LoVo (cell line): ENCODE results near the gene UBR1.
"Not testable (repeated sequence)": the region's sequence is repeated elsewhere in the genome, so short reads cannot be mapped to it uniquely, and the experiment has no call there.

Source experiments
- DNase-seq: peaks from one replicate; pipeline ENCODE4 v3.0.0-alpha.2; 2016; ENCODE audit warnings: low spot score

The UBR1 gene

GRCh38 chr15:43105778-43106485 is at the start of gene UBR1:
Gene UBR1, minus strand, starts transcription at chr15:43106038. Its CDS starts 16 bp downstream, at chr15:43106022.
- peak; percentile 95 for DNase-seq

DNA sequence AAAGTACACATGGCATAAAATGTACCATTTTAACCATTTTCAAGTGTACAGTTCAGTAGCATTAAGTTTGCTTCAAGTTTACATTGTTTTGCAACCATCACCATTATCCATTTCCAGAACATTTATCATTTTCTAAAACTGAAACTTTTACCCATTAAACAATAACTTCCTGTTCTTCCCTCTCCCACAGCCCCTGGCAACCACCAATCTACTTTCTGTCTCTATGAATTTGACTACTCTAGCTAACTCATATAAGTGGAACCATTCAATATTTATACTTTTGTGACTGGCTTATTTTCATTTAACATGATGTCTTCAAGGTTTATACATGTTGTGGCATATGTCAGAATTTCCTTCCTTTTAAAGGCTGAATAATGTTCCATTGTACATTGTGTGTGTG is 47.4 kb upstream of the UBR1 start:
- no peak for DNase-seq

GRCh38 chr15:43151688-43152087 is 45.9 kb upstream of the UBR1 start:
- DNase-seq: no peak

DNA sequence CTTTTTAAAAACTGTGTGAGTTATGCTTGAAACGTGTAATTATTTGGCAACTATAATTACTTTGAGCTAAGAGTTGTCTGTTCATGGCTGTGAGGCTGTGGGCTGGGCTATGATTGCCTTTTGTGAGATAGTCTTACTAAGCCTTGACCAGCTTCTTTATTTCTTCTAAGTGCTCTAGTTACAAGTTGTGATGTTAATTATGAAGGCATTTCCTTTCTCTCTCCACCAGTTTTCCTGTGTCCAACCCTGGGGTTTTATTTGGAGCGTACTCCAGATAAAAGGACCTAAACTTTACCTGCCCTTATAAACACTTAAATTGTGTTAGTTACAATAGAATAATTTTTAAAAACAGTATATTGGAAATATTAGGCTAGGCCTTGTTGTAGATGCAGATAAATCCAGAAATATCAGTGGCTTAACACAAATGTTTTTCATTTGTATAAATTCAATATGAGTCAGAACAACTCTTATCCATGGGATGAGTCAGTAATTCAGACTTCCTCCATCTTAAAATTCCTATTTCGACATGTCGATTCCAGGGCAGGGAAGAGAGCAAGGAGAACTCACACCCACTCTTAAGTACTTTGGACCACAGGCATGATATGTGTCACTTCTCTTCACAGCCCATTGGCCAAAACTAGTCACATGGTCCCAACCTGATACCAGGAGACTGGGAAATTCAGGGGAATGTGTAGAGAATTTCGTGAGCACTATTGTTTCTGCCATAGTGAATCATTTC is 44.5 kb upstream of the UBR1 start:
- no peak for DNase-seq

DNA sequence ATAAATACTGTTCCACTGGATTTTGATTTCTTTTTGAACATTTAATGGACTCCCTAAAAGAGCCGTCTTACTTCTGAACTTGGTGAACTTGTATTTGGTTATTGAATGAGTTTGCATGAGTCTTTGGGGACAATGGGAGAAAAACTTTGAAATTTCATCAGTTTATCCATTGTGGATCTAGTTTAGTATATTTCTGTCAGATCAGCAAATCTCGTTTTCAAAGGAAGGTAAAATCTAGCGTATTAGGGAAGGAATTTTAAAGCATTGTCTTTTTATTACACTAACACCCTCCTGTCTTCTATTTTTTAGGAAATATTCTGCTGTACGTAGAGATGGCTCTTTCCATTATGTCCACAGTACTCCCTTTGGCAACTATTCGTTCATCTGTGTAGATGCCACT is 40.3 kb upstream of the UBR1 start:
- no peak for DNase-seq

DNA sequence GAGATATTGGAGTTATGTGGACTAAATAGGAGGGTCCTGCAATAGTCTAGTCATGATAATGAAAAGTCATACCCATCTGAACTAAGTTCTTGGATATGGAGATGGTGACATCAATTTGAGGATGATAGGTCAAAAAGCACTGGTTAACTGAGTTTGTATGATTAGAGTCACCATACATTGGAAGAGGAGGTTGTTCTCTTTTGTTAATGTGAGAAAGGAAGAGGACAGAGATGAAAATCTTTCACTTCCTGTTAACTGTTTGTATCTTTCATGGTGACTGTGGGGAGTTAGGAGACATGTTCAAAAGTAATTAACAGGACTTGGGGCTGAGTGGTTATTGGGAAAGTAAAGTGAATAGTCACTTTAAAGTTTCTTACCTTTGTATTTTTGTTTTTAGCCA is 38.7 kb upstream of the UBR1 start:
- DNase-seq: no peak

- DNase-seq: no peak
Measured at GRCh38 chr15:43143203-43143941, 37.5 kb upstream of the UBR1 start.

DNA sequence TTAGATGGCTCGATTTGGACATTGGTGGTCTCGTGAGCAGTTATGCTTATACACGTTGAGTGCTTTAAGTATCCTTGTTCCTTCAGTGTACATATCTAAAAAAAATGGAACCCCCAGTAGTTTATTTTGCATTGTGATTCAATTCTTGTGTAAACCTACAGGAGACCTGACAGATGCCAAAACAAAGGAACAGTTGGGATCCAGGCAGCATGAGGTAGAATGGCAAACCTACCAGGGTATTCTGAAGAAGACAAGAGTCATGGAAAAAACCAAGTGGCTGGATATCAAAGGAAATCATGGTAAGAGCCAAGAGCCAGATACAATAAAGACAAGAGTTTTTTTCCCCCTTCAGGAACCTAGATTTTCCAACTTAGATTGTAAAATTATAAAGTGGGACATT is 29.5 kb upstream of the UBR1 start:
- no peak for DNase-seq

GRCh38 chr15:43134157-43134635 is 28.4 kb upstream of the UBR1 start:
- no peak for DNase-seq

DNA sequence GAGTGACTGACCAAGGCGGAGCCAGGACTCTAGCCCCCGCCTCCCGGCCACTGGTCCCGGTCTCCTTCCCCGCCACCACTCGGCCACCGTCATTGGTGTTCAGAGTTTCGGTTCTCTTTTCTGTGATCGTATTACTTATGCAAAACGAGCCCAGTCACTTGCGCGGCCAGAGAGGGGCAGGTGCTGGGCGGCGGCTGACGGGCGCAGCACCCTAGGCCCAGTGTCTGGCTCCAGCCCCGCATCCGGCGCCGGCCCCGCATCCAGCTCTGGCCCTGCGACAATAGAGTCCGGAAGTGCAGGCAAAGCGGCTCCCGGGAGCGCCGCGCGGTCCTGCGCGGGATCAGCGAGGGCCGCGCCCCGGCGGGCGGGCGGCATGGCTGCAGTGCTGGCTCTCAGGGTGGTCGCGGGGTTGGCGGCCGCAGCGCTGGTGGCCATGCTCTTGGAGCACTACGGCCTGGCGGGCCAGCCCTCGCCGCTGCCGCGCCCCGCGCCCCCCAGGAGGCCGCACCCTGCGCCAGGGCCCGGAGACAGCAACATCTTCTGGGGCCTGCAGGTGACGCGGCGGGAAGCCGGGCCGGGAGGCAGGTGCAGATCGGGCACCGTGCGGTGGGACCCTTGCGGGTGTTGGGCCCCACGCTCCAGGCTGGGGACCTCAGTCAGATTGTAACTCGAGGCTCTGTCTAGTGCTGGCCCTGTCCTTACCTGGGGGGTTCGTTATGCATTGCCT is 27.8 kb upstream of the UBR1 start, which contains the start of gene TMEM62:
TMEM62 (plus strand) TSS at position 157 of the 727 bp plus-strand sequence; CDS start at position 374, 217 bp downstream.
- DNase-seq: peak; percentile 81

- DNase-seq: no peak
Measured at GRCh38 chr15:43132830-43133429, 27.1 kb upstream of the UBR1 start.

- DNase-seq: no peak
Measured at GRCh38 chr15:43128980-43129335, 23.1 kb upstream of the UBR1 start.

GRCh38 chr15:43128174-43128979 is 22.5 kb upstream of the UBR1 start:
- DNase-seq: not testable (repeated sequence)

DNA sequence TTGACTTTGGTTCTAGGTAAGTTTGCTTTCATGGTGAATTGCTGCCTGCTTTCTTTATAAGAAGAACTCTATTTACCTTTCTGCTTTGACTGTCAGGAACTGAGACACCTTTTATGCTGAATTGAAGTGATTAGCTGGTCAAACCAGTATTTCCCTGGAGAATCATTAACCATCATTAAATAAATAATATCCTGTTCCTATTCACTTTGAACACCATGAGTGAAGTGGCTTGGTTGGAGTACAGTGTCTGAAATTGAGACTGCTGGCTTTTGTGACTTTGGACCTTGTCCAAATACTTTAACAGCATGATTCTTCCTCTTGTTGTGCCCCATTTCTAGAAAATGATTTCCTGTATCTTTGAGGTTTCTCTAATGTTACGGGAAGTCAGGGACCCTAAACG is 21.9 kb upstream of the UBR1 start:
- DNase-seq: peak; percentile 89

GRCh38 chr15:43126356-43126755 is 20.5 kb upstream of the UBR1 start:
- DNase-seq: no peak

DNA sequence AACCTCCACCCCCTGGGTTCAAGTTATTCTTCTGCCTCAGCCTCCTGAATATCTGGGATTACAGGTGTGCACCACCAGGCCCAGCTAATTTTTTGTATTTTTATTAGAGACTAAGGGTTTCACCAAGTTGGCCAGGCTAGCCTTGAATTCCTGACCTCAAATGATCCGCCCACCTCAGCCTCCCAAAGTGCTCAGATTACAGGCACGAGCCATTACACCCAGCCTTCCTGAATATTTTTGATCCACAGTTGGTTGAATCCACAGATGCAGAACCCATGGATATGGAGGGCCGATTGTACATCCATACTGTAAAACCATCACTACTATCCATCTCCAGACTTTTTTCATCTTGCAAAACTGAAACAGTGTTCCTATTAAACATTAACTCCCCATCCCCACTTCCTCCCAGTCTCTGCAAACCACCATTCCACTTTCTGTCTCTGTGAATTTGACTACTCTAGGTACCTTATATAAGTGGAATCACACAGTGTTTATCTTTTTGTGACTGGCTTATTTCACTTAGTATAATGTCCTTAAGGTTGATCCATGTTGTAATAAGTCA is 19.3 kb upstream of the UBR1 start:
- no peak for DNase-seq

- no peak for DNase-seq
Measured at GRCh38 chr15:43121863-43122262, 16.0 kb upstream of the UBR1 start.

- no peak for DNase-seq
Measured at GRCh38 chr15:43118829-43119228, 13.0 kb upstream of the UBR1 start.

DNA sequence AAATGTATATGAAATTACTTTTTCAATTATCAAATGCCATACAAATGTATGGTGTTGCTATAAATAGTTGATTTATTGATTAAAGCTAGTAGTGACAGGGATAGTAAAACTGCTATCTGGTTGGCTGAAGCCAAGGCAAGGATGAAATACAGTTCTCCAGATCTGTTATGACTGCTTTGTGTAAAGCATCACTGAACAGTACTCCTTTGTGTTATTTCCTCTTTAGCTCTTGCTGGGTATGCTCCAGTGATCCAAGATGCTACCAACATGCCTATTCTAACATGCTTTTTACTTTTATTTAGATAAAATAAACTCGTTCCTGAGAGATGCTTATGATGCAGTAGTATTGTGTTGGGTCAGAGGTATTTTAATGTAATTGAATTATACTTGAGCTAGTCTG is 12.4 kb upstream of the UBR1 start:
- no peak for DNase-seq

GRCh38 chr15:43111354-43111753 is 5.5 kb upstream of the UBR1 start:
- DNase-seq: no peak
